ENCODE measurements around the gene PKNOX2.
A peak's percentile ranks its signal among the peaks of the same experiment; 100 is the strongest.

Gene PKNOX2

DNA sequence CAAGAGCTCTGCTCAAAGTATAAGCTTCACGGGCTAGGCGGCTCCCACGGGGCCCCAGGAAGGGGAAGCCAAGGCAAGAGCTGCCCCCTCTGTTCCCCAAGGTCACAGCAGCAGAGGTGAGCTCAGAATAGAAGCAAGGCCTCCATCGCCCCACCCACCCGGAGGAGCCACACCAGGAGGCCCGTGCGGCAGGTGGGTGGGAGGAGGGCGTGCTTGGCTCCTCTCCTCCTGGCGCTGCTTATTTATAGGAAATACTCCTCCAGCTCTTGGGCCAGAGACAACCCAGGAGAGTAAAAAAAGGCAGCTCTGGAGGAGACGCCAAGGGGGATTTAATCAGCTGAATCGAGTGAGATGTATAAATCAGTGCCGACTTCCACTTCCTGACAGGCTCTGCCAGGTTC is 243.8 kb downstream of the PKNOX2 start:
- DNase-seq (ENCODE audit: low spot score): no peak

GRCh38 chr11:125410091-125410490 is 245.5 kb downstream of the PKNOX2 start:
- DNase-seq (ENCODE audit: low spot score): no peak

DNA sequence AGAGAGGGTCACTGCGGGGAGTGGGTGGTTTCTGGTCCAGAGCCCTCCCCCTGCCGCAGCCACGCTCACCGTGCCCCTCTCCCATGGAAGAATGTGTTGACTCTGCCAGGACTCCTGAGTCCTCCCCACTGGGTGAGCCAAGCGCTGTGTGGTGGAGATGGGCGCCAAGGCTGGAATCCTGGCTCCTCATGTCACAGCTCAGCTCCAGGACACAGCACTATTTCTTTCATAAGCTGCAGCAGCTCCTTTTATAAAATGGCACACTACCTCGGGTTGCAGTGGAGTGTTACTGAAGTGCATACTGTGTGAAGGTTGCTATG is 247.6 kb downstream of the PKNOX2 start:
- DNase-seq (ENCODE audit: low spot score): no peak

GRCh38 chr11:125412509-125412908 is 248.0 kb downstream of the PKNOX2 start:
- DNase-seq (ENCODE audit: low spot score): no peak

DNA sequence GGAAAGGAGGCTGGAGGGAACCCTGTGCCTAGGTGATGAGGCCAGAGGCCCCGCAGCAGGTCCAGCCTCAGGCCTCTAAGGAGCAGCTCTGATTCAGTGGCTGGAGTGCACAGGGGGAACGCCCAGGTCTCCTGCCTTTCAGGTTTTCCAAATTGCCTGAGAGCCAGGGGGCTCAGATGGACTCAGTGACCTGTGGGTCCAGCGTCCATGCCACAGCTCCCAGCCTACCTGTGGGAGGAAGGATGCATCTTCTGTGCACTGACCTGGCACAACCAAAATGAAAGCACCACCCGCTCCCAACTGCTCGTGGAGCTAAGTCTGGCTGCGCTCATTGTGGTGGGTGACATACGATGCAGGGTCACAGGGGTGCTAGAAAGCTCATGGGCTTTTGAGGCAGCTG is 248.7 kb downstream of the PKNOX2 start:
- no peak for DNase-seq (ENCODE audit: low spot score)

- DNase-seq (ENCODE audit: low spot score): no peak
Measured at GRCh38 chr11:125414121-125414520, 249.6 kb downstream of the PKNOX2 start.

- DNase-seq (ENCODE audit: low spot score): no peak
Measured at GRCh38 chr11:125416981-125417935, 252.7 kb downstream of the PKNOX2 start.

DNA sequence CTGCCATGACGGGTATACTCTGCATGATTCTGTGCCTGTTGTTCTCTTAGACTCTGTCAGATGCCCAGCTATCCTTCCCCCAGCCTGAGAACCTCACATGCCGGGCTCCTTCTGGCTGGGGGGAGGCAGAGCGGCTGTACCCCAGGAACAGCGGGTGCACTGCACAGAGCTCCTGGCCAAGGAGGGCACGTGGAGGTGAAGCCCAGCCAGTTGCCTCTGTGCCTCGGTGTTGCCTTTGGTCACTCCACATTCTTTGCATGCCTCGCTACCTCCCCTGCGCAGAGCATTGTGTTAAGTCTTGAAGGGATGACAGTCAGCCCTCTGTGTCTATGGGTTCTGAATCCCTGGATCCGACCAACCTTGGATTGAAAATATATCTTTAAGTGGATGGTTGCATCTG is 253.8 kb downstream of the PKNOX2 start:
- no peak for DNase-seq (ENCODE audit: low spot score)

GRCh38 chr11:125422681-125423080 is 258.1 kb downstream of the PKNOX2 start:
- DNase-seq (ENCODE audit: low spot score): no peak

DNA sequence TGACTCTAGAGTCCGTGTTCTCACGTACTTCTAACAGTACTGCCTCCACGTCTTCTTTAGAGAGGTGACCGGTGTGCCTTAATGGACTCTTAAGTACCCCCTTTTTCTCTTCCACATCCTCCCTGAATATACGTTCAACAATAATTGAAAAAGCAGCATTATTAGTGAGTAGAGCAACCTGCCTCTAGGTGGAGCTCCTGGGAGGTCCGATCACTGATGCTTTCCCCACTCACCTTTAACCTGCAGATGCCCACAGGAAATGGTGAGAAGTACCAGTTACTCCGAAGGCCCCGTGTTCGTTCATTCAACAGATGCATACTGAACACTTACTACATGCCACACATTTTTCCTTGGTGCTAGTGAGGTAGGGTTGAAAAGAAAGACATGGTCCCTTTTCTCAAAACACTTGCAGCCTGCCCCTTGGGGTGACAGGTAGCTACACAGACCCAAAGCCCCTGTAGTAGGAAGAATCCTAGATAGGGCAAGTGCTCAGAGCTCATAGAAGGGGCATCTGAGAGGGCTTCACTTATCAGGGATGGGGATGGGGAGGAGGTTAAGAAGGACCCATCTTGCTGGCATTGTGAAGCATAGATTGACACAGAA is 258.8 kb downstream of the PKNOX2 start:
- DNase-seq (ENCODE audit: low spot score): no peak

GRCh38 chr11:125425601-125426000 is 261.1 kb downstream of the PKNOX2 start:
- no peak for DNase-seq (ENCODE audit: low spot score)

DNA sequence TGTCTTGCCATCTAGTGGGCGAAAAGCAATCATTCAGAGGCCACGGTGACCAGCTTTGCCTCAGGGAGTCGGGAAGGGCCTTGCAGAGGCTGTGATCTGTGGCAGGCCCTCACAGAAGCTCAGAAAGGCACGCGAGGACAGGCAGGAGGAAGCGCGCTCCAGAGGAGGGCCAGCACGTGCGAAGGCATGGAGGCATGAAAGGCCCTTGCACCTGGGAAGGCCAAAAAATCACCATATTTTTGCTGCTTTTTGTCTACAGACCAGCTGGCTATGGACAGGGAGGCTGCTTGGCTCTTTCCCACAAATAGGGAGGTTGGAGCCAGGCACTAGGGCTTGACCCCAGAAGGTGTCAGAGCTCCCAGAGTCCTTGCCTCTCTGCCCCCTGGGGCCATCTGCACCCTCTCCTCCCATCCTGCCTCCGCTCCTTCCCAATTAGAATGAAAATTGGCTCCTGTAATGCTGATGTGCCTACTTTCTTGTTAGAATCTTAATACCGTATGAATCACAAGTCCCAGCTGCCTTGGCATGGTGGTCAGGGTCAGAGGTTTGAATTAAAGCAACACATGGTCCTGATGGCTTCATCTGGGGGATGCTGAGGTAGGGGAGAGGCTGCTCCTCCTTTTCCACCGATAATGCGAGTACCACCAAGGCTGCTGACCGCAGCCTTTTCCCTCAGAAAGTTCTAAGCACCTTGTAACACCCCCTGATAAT is 262.4 kb downstream of the PKNOX2 start:
- DNase-seq (ENCODE audit: low spot score): no peak

DNA sequence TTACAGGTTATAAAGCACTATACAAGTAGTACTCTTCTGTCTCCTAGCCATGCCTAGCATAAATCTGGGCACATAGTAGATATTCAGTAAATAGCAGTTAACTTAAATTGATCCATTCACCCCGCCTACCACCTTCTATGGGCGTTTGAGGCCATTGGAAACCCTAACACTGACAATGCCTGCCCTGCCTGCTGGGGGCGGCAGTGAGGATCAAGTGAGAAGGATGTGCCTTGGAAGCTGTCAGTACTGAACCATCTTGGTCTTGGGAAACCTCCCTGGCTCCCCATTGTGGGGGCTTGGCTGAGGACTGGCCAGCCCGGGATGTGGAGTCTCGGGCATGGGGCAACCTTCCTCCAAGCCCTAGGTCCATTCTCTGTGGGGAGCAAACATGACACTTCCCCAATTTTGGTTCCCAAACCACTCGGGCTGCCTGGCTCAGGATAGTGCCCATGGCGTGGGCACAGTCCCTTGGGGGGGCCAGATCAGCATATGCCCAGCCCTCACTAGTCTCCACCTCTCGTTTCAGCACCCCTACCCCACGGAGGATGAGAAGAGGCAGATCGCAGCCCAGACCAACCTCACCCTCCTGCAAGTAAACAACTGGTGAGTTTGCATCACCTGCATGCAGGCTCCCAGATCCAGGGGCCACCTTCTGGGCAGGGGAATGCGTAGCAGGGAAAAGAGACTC is 264.1 kb downstream of the PKNOX2 start:
- DNase-seq (ENCODE audit: low spot score): no peak

- peak; percentile 77 for DNase-seq (ENCODE audit: low spot score)
Measured at GRCh38 chr11:125429174-125429707, 264.7 kb downstream of the PKNOX2 start.

- DNase-seq (ENCODE audit: low spot score): no peak
Measured at GRCh38 chr11:125429807-125430678, 265.5 kb downstream of the PKNOX2 start.

- DNase-seq (ENCODE audit: low spot score): no peak
Measured at GRCh38 chr11:125431009-125431408, 266.5 kb downstream of the PKNOX2 start.

- DNase-seq (ENCODE audit: low spot score): no peak
Measured at GRCh38 chr11:125431481-125431880, 266.9 kb downstream of the PKNOX2 start.

- DNase-seq (ENCODE audit: low spot score): peak; percentile 90
Measured at GRCh38 chr11:125433454-125434121, 269.0 kb downstream of the PKNOX2 start.

GRCh38 chr11:125435461-125436238 is 271.1 kb downstream of the PKNOX2 start:
- no peak for DNase-seq (ENCODE audit: low spot score)
